ENCODE data around the gene EVA1A.

- TF ChIP-seq CTCF (IDR thresholded peaks at IDR 0.05; ENCODE audit: borderline replicate concordance, extremely low read depth, low read length, poor library complexity, severe bottlenecking), result no peak
- no peak for TF ChIP-seq EZH2 (IDR thresholded peaks at IDR 0.05; ENCODE audit: borderline replicate concordance, low read depth, low read length, severe bottlenecking)
Observed at GRCh38 chr2:75552222-75552621, 8.5 kb downstream of the EVA1A start.
